ENCODE results near the gene PLXNA2.

GRCh38 chr1:208149776-208150514 is 94.2 kb downstream of the PLXNA2 start:
- no peak for TF ChIP-seq POU6F1 (CRISPR knock-in tag; IDR thresholded peaks at IDR 0.05; ENCODE audit: borderline replicate concordance, low read depth)
- TF ChIP-seq ZNF70 (CRISPR knock-in tag; IDR thresholded peaks at IDR 0.05): no peak
- no peak for TF ChIP-seq TOX (CRISPR knock-in tag; IDR thresholded peaks at IDR 0.05; ENCODE audit: borderline replicate concordance)
- TF ChIP-seq CSRNP3 (CRISPR knock-in tag; IDR thresholded peaks at IDR 0.05): no peak
- no peak for TF ChIP-seq PATZ1 (CRISPR knock-in tag; IDR thresholded peaks at IDR 0.05; ENCODE audit: borderline replicate concordance)
- no peak for TF ChIP-seq OSR1 (CRISPR knock-in tag; IDR thresholded peaks at IDR 0.05)
